Muscle layer of colon (tissue), 2 donors: ENCODE measurements around the gene CIC.
A peak's percentile ranks its signal among the peaks of the same experiment; 100 is the strongest.

Experiments
- H3K27ac ChIP-seq: one replicate; pipeline ENCODE4 v1.7.0; 2013; ENCODE audit warnings: low read depth, mild to moderate bottlenecking, low read length, moderate library complexity
- H3K27me3 ChIP-seq, 2 donors: one replicate each; pipeline ENCODE4 v1.7.0; 2013; ENCODE audit warnings: low read length in 2 of 2, mild to moderate bottlenecking in 2 of 2; ENCODE audit not compliant: insufficient read depth in 2 of 2, control insufficient read depth in 1 of 2
- H3K36me3 ChIP-seq: one replicate; pipeline ENCODE4 v1.7.0; 2013; ENCODE audit warnings: mild to moderate bottlenecking, low read length; ENCODE audit not compliant: insufficient read depth
- H3K4me1 ChIP-seq: one replicate; pipeline ENCODE4 v1.7.0; 2013; ENCODE audit warnings: mild to moderate bottlenecking, low read length; ENCODE audit not compliant: insufficient read depth
- H3K4me3 ChIP-seq, 2 donors: one replicate each; pipeline ENCODE4 v1.7.0; 2013; ENCODE audit warnings: low read length in 2 of 2, low read depth in 1 of 2, mild to moderate bottlenecking in 1 of 2, moderate library complexity in 1 of 2
- H3K9ac ChIP-seq: one replicate; pipeline ENCODE4 v1.7.0; 2013; ENCODE audit warnings: low read length
- H3K9me3 ChIP-seq: one replicate; pipeline ENCODE4 v1.7.0; 2013; ENCODE audit warnings: mild to moderate bottlenecking, low read length
- donor health status: abdominal sarcoma.
- donor health status: Adenocarcinoma of cecum.

The CIC gene

GRCh38 chr19:42232435-42232834 lies 36.6 kb upstream of the CIC start:
- peaks cover 78% of the 10 kb centered on the region for H3K36me3 ChIP-seq
- peaks cover 5% of the 10 kb centered on the region for H3K4me1 ChIP-seq
- H3K27ac ChIP-seq: no peak overlapping the region
- H3K9me3 ChIP-seq: no peaks in the 10 kb centered on the region
- H3K27me3 ChIP-seq: no peaks in the 10 kb centered on the region
- H3K9ac ChIP-seq: no peak overlapping the region
- H3K4me3 ChIP-seq: no peak overlapping the region

- H3K9me3 ChIP-seq: no peaks in the 10 kb centered on the region
- H3K27me3 ChIP-seq: no peaks in the 10 kb centered on the region
- no peak overlapping the region for H3K27ac ChIP-seq
- H3K9ac ChIP-seq: no peak overlapping the region
- H3K4me3 ChIP-seq: no peak overlapping the region
- H3K36me3 ChIP-seq: peaks cover 78% of the 10 kb centered on the region
- H3K4me1 ChIP-seq: peaks cover 5% of the 10 kb centered on the region
Measured at GRCh38 chr19:42233106-42233505, 35.9 kb upstream of the CIC start.

GRCh38 chr19:42233678-42234292 lies 35.3 kb upstream of the CIC start:
- Histone ChIP-seq H3K9ac (no peak overlapping the region), H3K4me3 (no peak overlapping the region), H3K27ac (no peak overlapping the region), H3K27me3 (no peaks in the 10 kb centered on the region), H3K9me3 (no peaks in the 10 kb centered on the region), H3K36me3 (peaks cover 77% of the 10 kb centered on the region), H3K4me1 (peaks cover 5% of the 10 kb centered on the region)

GRCh38 chr19:42234364-42234763 lies 34.7 kb upstream of the CIC start:
- Histone ChIP-seq H3K4me3 (no peak overlapping the region), H3K9me3 (no peaks in the 10 kb centered on the region), H3K36me3 (peaks cover 77% of the 10 kb centered on the region), H3K27ac (no peak overlapping the region), H3K27me3 (no peaks in the 10 kb centered on the region), H3K4me1 (peaks cover 5% of the 10 kb centered on the region), H3K9ac (no peak overlapping the region)

- Histone ChIP-seq H3K36me3 (peaks cover 72% of the 10 kb centered on the region), H3K4me3 (no peak overlapping the region), H3K27me3 (no peaks in the 10 kb centered on the region), H3K4me1 (peaks cover under 1% of the 10 kb centered on the region), H3K27ac (no peak overlapping the region), H3K9me3 (no peaks in the 10 kb centered on the region), H3K9ac (no peak overlapping the region)
Measured at GRCh38 chr19:42235181-42235580, 33.9 kb upstream of the CIC start.

GRCh38 chr19:42239544-42240220 lies 29.4 kb upstream of the CIC start:
- Histone ChIP-seq H3K9me3 (no peaks in the 10 kb centered on the region), H3K4me1 (peaks cover 17% of the 10 kb centered on the region), H3K27me3 (no peaks in the 10 kb centered on the region), H3K36me3 (peaks cover 32% of the 10 kb centered on the region), H3K27ac (no peak overlapping the region), H3K4me3 (no peak overlapping the region), H3K9ac (no peak overlapping the region)

GRCh38 chr19:42241279-42241678 lies 27.8 kb upstream of the CIC start:
- peak overlapping the region; percentile 89 for H3K9ac ChIP-seq
- H3K27me3 ChIP-seq: no peaks in the 10 kb centered on the region
- no peaks in the 10 kb centered on the region for H3K9me3 ChIP-seq
- H3K36me3 ChIP-seq: peaks cover 19% of the 10 kb centered on the region
- H3K4me1 ChIP-seq: peaks cover 30% of the 10 kb centered on the region
- H3K4me3 ChIP-seq: peak overlapping the region in 1 of 2 donors; percentile 56
- H3K27ac ChIP-seq: no peak overlapping the region

GRCh38 chr19:42242069-42242511 lies 27.0 kb upstream of the CIC start:
- peak overlapping the region; percentile 61 for H3K27ac ChIP-seq
- peaks cover 16% of the 10 kb centered on the region for H3K36me3 ChIP-seq
- peak overlapping the region; percentile 89 for H3K9ac ChIP-seq
- no peaks in the 10 kb centered on the region for H3K27me3 ChIP-seq
- peaks cover 36% of the 10 kb centered on the region for H3K4me1 ChIP-seq
- no peaks in the 10 kb centered on the region for H3K9me3 ChIP-seq
- peak overlapping the region; percentile 56 for H3K4me3 ChIP-seq

GRCh38 chr19:42242512-42243409 lies 26.3 kb upstream of the CIC start, which contains the start of gene GSK3A:
TSS of gene GSK3A (minus strand) at chr19:42242602. CDS start at chr19:42242465, 137 bp downstream.
- H3K9me3 ChIP-seq: no peaks in the 10 kb centered on the region
- peak within 1 kb of the TSS; percentile 89 for H3K9ac ChIP-seq
- peaks cover 36% of the 10 kb centered on the region for H3K4me1 ChIP-seq
- H3K27ac ChIP-seq: peak within 1 kb of the TSS; percentile 61
- no peaks in the 10 kb centered on the region for H3K27me3 ChIP-seq
- H3K4me3 ChIP-seq: peak within 1 kb of the TSS; percentile 56 to 78
- H3K36me3 ChIP-seq: peaks cover 16% of the 10 kb centered on the region

GRCh38 chr19:42244347-42245220 lies 24.5 kb upstream of the CIC start:
- H3K4me3 ChIP-seq: peak overlapping the region; percentile 43 to 78
- peaks cover 38% of the 10 kb centered on the region for H3K4me1 ChIP-seq
- H3K27me3 ChIP-seq: no peaks in the 10 kb centered on the region
- no peaks in the 10 kb centered on the region for H3K9me3 ChIP-seq
- H3K9ac ChIP-seq: peak overlapping the region; percentile 49
- H3K27ac ChIP-seq: peak overlapping the region; percentile 81
- H3K36me3 ChIP-seq: peaks cover 9% of the 10 kb centered on the region
